Memory B cell (primary cell): ENCODE data around the gene SH3BP4.

Experiments used
- ATAC-seq: fragments of 150-1000 bp; cut with Tn5 transposase; 2 replicates; pipeline ENCODE4 v1.10.0; 2021; ENCODE audit warnings: low read depth, mild to moderate bottlenecking, moderate library complexity
- DNase-seq, 2 donors: peaks; one replicate each; pipeline ENCODE4 v3.0.0; 2022; ENCODE audit warnings: low spot score in 2 of 2
- H3K27ac Mint-ChIP-seq: one replicate; pipeline ENCODE4 v1.8.0; 2022; ENCODE audit warnings: mild to moderate bottlenecking, moderate library complexity, mixed read lengths
- H3K27me3 Mint-ChIP-seq: one replicate; pipeline ENCODE4 v1.8.0; 2022; ENCODE audit warnings: mixed read lengths
- H3K36me3 Mint-ChIP-seq: one replicate; pipeline ENCODE4 v1.8.0; 2022; ENCODE audit warnings: mild to moderate bottlenecking, mixed read lengths
- H3K4me1 Mint-ChIP-seq: one replicate; pipeline ENCODE4 v1.8.0; 2022; ENCODE audit warnings: mixed read lengths
- H3K4me3 Mint-ChIP-seq: one replicate; pipeline ENCODE4 v1.8.0; 2022; ENCODE audit warnings: mild to moderate bottlenecking, moderate library complexity, mixed read lengths
- H3K9me3 Mint-ChIP-seq: one replicate; pipeline ENCODE4 v1.8.0; 2022; ENCODE audit warnings: mixed read lengths

The SH3BP4 gene

DNA sequence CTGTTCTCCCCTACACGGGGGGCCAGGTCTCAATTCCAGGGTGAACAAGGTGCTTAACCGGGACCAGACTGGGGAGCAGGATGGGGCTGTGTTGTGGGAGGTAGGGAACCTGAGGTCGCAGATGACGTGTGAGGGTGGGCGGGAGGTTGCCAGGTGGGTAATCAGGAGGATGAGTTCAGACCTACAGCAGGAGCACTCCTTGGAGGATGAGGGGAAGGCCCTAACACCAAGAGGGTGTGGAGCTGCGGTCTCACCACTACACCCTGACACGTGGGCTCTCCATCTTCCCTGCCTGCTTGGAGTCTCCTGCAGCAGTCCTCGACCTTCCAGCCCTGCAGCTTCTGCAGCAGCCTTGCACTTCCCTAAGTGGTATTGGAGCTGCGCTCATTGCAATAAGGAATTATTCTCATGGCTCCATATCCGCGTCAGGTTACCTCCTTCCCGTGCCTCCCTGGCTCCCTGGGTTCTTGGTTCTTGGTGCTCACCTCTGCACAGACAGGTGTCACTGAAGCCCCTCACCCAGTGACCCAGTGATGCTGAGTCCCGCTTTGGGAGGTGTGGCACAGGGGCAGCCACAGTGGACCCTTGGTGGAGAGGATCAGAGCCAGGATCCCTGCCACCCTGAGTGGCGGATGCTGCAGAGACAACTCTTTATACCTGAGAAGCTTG is 15.5 kb downstream of the SH3BP4 start:
- no peaks in the 10 kb centered on the region for H3K9me3 Mint-ChIP-seq
- H3K27me3 Mint-ChIP-seq = peaks cover 12% of the 10 kb centered on the region
- no peaks in the 10 kb centered on the region for H3K36me3 Mint-ChIP-seq
- no peak overlapping the region for H3K4me3 Mint-ChIP-seq
- no peak overlapping the region for H3K27ac Mint-ChIP-seq
- H3K4me1 Mint-ChIP-seq = peaks cover 8% of the 10 kb centered on the region
- ATAC-seq (no peak), DNase-seq (no peak)

GRCh38 chr2:234967870-234968208 is 16.0 kb downstream of the SH3BP4 start:
- Mint-ChIP-seq H3K36me3 (no peaks in the 10 kb centered on the region), H3K9me3 (no peaks in the 10 kb centered on the region), H3K4me3 (no peak overlapping the region), H3K27me3 (peaks cover 13% of the 10 kb centered on the region), H3K27ac (no peak overlapping the region), H3K4me1 (peaks cover 8% of the 10 kb centered on the region)
- no peak for DNase-seq
- ATAC-seq = no peak

GRCh38 chr2:234968631-234969305 is 17.0 kb downstream of the SH3BP4 start:
- Mint-ChIP-seq H3K4me1 (peaks cover 8% of the 10 kb centered on the region), H3K4me3 (no peak overlapping the region)
- no peak for ATAC-seq

DNA sequence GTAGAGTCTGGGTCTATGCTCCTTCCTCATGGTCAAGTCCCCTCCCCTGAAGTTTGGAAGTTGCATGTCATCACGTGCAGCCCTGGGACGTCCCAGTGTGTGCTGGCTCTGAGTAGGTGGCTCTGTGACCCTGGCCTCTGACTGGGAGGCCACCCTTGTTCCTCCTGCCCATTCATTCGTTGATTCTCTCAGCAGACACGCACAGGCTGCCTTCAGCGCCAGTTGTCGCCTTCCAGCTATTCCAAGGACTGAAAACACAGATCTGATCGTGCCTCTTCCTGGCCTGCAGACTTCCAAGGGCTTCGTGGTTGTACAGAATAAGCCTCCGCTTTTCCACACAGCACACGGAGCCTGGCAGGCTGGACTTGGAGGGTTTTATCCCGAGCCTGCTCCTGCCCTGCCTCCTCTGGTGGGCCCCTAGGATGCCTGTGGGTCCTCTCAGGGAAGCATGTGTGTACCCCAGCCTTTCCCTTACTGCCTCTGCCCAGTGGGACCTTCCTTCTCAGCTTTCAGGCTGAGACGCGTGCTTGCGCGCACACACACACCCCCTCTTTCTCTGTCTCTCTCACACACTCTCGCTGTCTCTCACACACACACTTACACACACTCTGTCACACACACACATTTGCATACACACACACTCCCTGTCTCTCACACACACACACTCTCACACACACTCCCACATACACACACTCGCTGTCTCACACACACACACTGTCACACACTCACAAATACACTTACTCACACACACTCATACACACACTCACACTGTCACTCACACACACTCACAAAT is 17.7 kb downstream of the SH3BP4 start:
- H3K27me3 Mint-ChIP-seq = peaks cover 18% of the 10 kb centered on the region
- no peaks in the 10 kb centered on the region for H3K36me3 Mint-ChIP-seq
- no peak overlapping the region for H3K27ac Mint-ChIP-seq
- ATAC-seq = no peak
- peaks cover 8% of the 10 kb centered on the region for H3K4me1 Mint-ChIP-seq
- H3K9me3 Mint-ChIP-seq = no peaks in the 10 kb centered on the region
- H3K4me3 Mint-ChIP-seq = no peak overlapping the region
- DNase-seq = no peak

More at GRCh38 chr2:234968631-234969305, 17.0 kb downstream of the SH3BP4 start:
- Mint-ChIP-seq H3K36me3 (no peaks in the 10 kb centered on the region), H3K27ac (no peak overlapping the region), H3K9me3 (no peaks in the 10 kb centered on the region), H3K27me3 (peaks cover 18% of the 10 kb centered on the region)
- no peak for DNase-seq

DNA sequence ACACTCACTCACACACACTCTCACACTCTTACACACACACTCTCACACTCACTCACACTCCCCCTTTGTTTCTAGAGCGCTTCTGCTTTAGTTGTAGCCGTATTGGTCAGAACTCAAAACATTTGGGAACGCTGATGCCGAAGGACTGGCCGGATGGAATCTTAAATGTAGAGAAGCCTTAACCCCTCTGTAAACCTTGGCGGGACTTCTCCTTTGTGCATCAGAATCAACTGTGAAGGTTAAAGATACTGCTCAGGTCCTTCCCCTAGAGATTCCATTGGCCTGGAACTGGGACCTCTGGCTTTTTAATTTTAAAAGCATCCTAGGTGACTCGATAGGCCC is 18.3 kb downstream of the SH3BP4 start:
- DNase-seq = no peak
- Mint-ChIP-seq H3K4me3 (no peak overlapping the region), H3K9me3 (no peaks in the 10 kb centered on the region), H3K4me1 (peaks cover 8% of the 10 kb centered on the region), H3K27me3 (peaks cover 18% of the 10 kb centered on the region), H3K36me3 (no peaks in the 10 kb centered on the region), H3K27ac (no peak overlapping the region)
- ATAC-seq = no peak

- Mint-ChIP-seq H3K9me3 (no peaks in the 10 kb centered on the region), H3K4me1 (peaks cover 8% of the 10 kb centered on the region), H3K36me3 (no peaks in the 10 kb centered on the region), H3K27ac (no peak overlapping the region), H3K4me3 (no peak overlapping the region), H3K27me3 (peaks cover 16% of the 10 kb centered on the region)
- no peak for ATAC-seq
- no peak for DNase-seq
Measured at GRCh38 chr2:234970477-234970882, 18.7 kb downstream of the SH3BP4 start.

GRCh38 chr2:234971496-234971895 is 19.7 kb downstream of the SH3BP4 start:
- Mint-ChIP-seq H3K36me3 (no peaks in the 10 kb centered on the region), H3K4me3 (no peak overlapping the region), H3K4me1 (peaks cover 8% of the 10 kb centered on the region), H3K27me3 (peaks cover 13% of the 10 kb centered on the region), H3K27ac (no peak overlapping the region), H3K9me3 (no peaks in the 10 kb centered on the region)
- DNase-seq (no peak), ATAC-seq (no peak)

DNA sequence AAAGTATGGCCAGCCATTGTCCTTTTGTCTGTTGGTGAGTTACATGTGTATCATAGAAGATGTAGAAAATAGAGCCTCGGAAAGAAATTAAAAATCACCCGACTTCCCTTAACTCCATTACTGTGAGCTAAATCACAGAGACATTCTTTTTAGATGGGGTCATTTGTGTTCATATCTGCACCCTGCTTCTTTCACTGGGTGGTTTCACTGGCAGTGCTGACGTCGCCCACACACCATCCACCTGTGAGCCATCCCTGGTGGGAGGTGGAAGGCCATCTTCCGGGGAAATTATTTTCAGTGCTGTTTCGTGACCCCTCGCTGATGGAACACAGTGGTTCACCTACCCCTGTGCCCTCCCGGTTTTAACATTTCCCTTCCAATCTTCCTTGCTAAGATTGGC is 21.2 kb downstream of the SH3BP4 start:
- no peak for DNase-seq
- H3K27me3 Mint-ChIP-seq = peaks cover 13% of the 10 kb centered on the region
- no peaks in the 10 kb centered on the region for H3K9me3 Mint-ChIP-seq
- ATAC-seq = no peak
- no peak overlapping the region for H3K27ac Mint-ChIP-seq
- no peak overlapping the region for H3K4me3 Mint-ChIP-seq
- H3K4me1 Mint-ChIP-seq = peaks cover 8% of the 10 kb centered on the region
- no peaks in the 10 kb centered on the region for H3K36me3 Mint-ChIP-seq

DNA sequence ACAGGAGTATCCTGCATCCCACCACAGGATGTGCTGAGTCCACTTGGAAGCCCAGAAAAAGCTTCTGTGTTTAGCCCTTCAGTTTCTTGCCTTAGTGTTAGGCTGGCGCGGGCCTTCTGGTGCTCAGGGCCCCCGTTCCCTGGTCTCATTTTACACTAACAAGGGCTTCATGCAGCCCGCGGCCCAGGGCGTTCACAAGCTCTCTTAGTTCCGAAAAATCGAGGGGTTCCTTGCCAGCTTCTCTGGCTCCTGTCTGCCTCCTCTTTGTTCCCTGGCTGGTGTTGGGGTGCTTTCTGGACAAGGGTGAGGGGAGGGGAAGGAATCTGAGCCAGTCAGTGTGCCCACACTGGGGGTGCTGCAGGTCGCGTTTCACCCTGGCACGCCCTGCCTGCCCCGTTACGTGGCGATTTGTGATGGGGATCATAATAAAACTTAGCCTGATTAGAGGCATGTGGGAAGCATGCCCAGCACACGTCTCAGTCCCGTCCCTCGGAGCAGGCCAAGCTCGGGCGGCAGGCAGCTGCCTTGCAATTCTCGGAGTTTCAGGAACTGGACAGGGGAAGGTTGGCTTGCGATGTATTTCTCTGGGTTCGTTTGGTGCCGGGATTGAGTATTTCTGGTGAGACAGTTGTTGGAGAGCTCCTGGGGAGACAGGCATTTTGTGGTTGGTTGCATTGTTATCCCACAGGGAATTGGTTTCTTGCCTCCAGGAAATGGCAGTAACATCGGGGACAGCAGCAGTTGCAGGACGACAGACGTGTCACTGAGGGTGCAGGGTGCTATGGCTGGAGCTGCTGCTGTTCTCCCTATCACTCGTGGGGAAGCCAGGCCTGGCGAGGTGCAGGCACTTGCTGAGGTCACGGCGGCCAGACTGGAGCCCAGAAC is 22.9 kb downstream of the SH3BP4 start:
- Mint-ChIP-seq H3K36me3 (peaks cover under 1% of the 10 kb centered on the region), H3K27me3 (peaks cover 9% of the 10 kb centered on the region), H3K9me3 (no peaks in the 10 kb centered on the region), H3K4me3 (no peak overlapping the region), H3K27ac (no peak overlapping the region), H3K4me1 (peaks cover 3% of the 10 kb centered on the region)
- no peak for ATAC-seq
- no peak for DNase-seq

GRCh38 chr2:234975611-234976010 is 23.8 kb downstream of the SH3BP4 start:
- DNase-seq (no peak), ATAC-seq (no peak)
- no peak overlapping the region for H3K4me3 Mint-ChIP-seq
- H3K27ac Mint-ChIP-seq = no peak overlapping the region
- peaks cover 7% of the 10 kb centered on the region for H3K27me3 Mint-ChIP-seq
- peaks cover 2% of the 10 kb centered on the region for H3K36me3 Mint-ChIP-seq
- H3K9me3 Mint-ChIP-seq = no peaks in the 10 kb centered on the region
- H3K4me1 Mint-ChIP-seq = no peaks in the 10 kb centered on the region

GRCh38 chr2:234976479-234977227 is 24.8 kb downstream of the SH3BP4 start:
- no peak for ATAC-seq
- H3K27me3 Mint-ChIP-seq = peaks cover 9% of the 10 kb centered on the region

GRCh38 chr2:234977228-234977679 is 25.4 kb downstream of the SH3BP4 start:
- Mint-ChIP-seq H3K27ac (no peak overlapping the region), H3K27me3 (peaks cover 9% of the 10 kb centered on the region), H3K4me3 (no peak overlapping the region), H3K36me3 (peaks cover 4% of the 10 kb centered on the region), H3K9me3 (no peaks in the 10 kb centered on the region), H3K4me1 (no peaks in the 10 kb centered on the region)
- no peak for ATAC-seq
- DNase-seq = no peak

More at GRCh38 chr2:234976479-234977227, 24.8 kb downstream of the SH3BP4 start:
- Mint-ChIP-seq H3K9me3 (no peaks in the 10 kb centered on the region), H3K4me1 (no peaks in the 10 kb centered on the region), H3K27ac (no peak overlapping the region), H3K36me3 (peaks cover 4% of the 10 kb centered on the region), H3K4me3 (no peak overlapping the region)
- DNase-seq = no peak

DNA sequence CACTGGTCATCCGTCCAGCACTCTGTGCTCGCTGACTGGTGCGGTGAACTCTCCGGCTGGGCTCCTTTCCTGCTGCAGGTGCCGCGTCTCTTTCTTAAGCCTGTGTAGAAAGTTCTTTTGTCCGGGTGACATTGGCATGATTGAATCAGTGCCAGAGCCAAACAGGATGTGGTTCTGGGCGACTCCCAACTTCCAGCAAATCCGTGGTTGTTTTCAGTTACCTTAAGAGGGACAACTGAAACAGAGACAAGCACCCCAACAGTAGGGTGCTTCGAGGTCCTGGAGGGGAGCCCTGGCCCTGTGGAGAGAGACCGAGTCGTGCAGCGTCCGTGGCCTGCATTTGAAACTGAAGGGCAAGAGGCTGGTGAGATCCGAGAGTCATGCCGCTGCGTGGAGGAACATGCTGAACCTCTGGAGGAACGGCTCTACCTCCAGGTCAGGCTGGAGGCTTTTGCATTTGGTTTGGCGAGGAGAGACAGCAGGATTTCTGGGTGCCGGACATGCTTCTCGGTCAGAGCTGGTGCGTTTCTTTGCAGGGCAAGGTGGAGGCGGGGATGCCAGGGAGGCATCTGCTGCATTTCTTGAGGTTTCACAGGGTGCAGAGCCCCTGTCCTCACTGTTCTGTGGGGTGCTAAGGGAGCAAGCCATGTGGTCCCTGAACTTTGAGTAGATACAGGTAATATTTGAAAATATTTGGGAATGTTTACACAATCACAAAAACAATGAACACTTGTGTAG is 26.8 kb downstream of the SH3BP4 start:
- DNase-seq = no peak
- ATAC-seq = no peak
- peaks cover 3% of the 10 kb centered on the region for H3K4me1 Mint-ChIP-seq
- H3K9me3 Mint-ChIP-seq = no peaks in the 10 kb centered on the region
- peaks cover 4% of the 10 kb centered on the region for H3K36me3 Mint-ChIP-seq
- H3K4me3 Mint-ChIP-seq = no peak overlapping the region
- peaks cover 4% of the 10 kb centered on the region for H3K27me3 Mint-ChIP-seq
- no peak overlapping the region for H3K27ac Mint-ChIP-seq
